HG02973 (cell line): Measurements from ENCODE around the gene KCTD5.
"Not testable (repeated sequence)": the region's sequence is repeated elsewhere in the genome, so short reads cannot be mapped to it uniquely, and the experiment has no call there.

Experiments used
- ATAC-seq: cut with Tn5 transposase; IDR thresholded peaks from one replicate; pipeline ENCODE4 v1.9.1; 2021; ENCODE audit warnings: moderate library complexity; ENCODE audit not compliant: unreplicated experiment

Gene KCTD5

DNA sequence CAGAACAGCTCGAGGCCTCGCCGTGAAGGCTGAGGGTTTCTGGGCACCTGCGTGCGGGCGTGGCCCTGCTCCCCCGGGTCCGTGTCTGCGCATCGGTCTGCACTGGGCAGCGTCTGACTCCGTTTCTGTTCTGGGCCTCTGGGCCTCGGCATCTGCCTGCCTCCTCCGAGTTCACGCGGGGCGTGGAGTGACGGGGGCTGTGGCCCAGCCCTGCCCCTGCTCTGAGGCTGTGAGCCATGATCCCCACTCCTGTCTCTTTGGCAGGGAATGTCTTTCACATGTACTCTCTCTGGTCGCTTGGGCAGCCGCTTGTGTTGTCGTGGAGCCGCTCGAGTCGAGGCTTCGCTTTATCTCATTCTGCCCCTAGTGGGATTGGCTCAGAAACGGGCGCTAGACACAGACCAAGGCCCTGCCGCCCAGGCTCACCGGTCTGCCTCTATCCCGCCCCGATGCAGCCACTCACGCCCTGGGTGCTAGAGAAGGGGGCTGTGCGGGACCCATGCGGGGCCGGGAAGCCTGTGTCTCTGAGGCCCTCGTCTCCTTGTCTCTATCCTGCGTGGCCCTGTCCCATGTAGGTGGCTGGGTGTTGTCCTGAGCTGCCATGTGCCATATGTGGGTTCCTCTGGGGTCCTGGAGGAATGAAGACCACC, 14.4 kb downstream of the KCTD5 start:
- not testable (repeated sequence) for ATAC-seq

DNA sequence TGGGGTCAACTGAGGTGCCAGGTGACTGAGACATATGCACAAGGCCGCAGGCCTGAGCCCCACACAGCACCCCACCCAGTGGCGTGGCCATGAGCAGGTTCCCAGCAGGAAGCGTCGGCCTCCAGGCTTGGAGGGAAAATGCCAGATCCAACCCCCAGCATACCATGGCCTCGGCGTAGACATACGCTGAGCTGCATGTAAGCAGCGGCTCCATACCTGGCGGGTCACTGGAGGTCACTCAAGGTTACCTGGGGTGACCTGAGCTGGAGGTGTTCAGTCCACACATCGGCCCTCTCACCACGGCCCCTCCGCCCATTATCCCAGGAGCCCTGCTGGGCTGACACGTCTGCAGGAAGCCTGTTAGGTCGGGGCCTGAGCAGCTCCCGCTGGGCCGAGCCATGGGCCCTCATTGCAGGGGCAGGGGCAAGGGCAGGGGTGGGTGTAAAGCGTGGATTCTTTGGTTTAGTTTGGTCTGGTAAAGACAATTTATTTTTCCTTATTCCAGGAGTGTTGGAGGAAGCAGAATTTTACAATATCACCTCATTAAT, 15.2 kb downstream of the KCTD5 start:
- no peak for ATAC-seq

DNA sequence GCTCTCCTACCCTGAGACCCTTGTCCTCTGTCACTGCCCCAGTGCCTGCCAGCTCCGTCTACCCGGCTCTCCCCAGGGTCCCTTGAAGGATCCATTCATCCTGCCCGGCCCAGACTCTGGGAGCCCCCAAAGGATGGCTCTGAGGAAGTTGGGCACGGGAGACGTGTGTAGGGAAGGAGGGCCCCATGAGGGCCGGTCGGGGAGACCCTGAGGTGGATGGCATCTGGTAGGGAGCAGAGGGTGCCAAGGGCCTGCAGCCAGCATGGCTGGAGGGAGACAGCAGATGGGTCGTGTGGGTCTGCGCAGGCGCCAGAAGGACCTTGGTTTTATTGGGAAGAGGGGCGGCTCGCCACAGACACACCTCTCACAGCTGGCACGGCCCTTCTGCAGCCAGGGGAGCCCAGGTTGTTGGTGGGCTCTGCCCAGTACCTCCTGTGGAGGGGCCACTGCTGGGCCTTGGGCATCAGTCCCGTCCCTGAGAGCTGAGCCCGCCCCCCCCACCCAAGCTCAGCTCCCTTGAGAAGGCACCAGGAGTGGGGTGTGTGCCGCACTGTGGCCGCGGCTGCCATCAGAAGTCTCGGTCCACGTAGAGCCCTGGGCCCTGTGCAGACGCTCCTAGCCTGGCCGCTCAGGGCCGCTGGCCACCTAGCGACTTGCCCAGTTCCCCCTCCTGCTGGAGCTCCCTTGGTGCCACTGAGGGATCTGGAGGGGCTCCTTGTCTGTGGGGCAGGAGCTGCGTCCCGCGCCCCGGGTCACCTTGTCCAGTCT, 16.0 kb downstream of the KCTD5 start:
- ATAC-seq: no peak

- no peak for ATAC-seq
Observed at GRCh38 chr16:2698965-2699750, 16.8 kb downstream of the KCTD5 start.

DNA sequence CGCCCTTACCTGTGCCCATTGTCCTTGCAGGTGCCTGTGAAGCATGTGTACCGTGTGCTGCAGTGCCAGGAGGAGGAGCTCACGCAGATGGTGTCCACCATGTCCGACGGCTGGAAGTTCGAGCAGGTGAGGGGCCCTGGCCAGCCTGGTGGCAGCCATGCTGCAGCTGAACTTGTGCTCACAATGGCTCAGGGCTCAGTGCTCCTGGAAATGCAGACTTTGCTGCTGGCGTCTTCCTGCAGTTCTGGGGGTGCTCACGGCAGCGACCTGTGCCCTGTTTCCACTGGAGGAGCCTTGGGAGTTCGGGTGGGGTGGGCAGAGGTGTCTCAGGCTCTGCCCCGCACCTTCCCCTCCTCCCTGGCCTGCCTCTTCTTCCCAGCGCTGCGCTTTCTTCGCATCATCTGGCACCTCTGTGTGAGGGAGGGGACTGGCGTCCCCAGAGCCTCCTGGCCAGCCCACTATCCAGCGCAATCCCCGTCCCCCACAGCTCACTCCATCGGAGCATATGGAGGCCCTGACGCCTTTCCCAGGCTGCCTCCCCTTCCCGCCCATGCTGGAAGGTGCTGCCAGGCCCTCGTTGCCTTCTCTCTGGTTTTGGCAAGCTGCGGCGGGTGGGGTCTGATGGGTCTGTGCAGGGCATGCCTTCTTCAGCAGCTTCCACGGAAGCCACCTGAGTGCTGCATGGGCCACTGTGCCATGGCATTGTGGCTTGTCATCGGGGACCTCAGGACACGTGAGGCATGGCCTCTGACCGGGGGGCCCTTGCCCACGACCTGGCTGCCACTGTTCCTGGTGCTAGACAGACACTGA, 17.7 kb downstream of the KCTD5 start:
- no peak for ATAC-seq

- ATAC-seq: no peak
Observed at GRCh38 chr16:2700786-2701185, 18.5 kb downstream of the KCTD5 start.

DNA sequence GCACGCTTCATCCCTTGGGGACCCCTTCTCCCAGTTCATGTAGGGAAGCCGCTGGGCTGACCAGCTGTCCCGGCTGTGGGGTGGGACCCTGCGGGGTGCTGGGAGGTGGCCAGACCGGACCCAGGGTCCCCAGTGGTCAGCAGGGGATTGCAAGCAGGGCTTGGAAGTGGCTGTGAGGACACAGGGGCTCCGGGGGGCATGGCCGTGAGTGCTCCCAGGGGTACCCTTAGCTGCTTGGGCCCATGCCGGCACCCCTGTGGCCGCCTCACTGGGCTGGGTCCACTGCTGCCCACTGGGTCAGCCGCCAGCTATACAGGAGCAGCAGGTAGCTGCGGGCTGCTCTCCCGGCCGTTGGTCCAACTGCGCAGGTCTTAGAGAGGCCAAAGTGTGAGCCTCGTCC, 18.9 kb downstream of the KCTD5 start:
- ATAC-seq: no peak

DNA sequence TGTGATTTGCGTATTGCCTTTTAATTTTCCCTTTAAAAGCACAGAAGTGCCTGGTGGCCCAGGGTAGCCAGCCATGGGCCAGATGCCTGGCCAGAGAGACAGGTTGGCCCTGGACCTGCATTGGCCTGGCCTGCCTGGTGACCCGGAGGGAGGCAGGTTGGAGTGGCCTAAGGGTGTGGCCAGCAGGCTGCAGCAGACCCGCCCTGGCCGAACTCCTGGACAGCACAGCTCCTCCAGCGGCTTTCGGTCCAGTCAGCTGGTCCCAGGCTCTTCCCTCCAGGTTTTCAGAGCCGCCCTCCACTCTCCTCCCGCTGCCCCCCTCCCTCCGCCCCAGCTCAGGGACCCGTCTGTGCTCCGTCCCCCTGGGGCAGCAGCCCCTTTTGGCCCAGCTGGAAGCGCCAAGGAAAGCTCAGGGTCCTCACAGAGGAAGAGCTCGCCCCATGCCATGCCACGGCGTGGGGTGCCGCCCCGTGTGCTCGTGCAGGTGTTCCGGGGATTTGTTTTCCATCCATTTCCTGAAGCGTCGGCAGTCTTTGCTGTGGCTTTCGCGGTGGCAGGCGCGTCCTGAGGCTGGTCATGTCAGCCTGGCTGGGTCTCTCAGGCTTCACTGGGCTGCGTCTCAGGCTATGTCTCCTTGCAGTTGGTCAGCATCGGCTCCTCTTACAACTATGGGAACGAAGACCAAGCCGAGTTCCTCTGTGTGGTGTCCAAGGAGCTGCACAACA, 19.6 kb downstream of the KCTD5 start:
- no peak for ATAC-seq

DNA sequence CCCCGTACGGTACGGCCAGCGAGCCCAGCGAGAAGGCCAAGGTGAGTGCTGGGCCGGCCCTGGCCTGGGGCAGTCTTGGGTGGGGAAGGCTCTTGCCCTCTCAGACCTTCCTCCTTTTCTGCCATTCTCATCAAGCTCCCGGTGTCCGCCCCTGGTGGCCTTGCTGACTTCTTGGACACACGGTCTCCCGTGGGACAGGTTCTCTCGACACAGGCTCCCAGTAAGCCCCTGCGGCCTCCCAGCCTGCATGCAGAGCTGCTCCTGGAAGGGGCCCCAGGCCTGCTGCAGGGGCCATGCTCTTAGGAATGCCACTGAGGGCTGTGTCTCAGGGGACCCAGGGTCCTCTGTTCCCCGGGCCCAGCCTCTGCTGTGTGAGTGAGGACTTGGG, 20.1 kb downstream of the KCTD5 start:
- ATAC-seq: no peak

DNA sequence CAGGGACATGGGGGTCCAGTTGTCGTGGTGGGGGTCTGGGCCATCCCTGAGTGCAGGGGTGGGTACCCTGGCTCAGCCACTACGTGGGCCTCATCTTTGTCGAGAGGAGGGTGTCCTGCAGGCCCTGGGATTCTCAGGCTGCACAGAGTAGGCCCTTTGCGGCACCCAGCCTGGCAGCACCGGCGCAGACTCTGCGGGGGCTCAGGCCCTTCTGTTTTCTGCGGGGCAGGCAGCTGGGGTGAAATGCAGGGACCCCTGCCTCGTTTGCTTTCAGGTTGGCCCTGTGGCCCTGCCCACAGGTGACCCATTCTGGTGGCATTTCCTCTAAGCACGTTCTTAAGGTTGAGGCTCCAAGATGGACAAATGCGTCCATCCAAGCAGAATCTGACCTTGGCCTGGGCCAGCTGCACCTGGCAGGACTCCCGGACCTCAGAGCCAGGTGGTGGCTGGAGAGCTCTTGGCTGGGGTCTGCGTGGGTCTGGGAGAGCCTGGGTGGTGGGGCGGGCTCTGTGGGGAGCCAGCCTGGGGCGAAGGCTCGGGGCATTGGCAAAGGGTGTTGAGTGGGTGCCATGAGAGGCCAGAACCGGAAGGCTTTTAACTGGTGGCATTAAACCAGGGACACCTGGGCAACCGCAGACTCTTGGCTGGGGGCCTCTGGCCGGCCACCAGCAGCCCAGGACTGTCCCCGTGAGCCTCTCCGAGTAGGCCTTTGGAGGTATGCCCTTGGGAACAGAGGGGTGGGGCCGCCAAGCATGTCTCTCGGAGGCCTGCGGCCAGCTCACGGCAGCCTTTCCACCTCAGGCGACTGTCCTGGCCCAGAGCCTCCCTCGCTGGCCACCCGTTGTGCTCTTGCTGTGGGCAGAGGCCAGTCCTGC, 20.8 kb downstream of the KCTD5 start:
- ATAC-seq: no peak

DNA sequence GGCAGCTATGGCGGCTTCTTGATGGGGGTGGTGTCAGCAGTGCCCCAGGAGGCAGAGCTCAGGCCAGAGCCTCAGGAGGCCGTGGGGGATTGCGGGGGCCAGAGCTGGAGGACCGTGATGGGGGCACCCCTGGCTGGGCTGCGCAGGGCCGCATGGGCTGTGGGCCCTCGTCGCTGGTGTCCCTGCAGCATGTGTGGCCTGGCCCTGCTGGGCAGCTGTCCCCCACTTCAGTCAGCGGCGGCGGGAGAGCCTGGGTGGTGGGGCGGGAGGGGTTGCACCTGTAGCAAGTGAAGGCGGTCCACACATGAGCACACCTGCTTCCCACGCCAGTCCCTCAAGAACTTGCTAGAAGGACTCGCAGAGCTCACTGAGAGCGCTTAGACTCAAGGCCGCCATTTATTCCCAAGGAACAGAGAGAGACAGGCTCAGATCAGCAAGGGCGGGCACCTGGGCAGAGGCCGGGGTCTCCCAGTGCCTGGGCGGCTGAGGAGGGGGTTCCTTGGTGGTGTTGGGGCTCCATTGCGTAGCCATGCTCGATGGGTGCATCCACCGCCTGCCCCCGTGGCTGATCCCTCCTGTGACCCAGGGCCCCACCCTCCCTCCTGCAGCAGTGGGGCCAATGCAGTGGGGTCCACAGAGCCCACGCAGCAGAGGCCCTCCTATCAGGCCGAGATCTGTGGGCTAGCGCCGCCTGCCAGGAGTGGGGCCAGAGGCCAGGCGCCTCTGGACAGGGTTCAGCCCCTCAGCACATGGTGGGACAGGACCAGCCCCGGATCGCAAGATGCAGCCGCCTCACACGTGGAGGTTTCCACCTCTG, 22.1 kb downstream of the KCTD5 start:
- no peak for ATAC-seq

DNA sequence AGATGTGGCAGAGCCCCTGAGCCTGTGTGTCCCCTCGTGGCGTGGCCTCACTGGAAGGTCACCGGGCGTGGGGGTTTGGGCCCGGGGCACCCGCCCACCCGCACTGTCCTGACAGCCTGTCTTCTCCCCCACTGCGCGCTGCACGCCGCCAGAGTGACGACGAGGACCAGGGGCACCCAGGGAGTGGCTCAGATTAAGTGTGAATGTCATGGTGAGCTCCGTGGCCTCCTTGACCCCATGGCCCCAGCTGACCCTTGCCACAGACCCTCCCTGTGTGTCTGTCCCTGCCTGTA, 22.6 kb downstream of the KCTD5 start:
- ATAC-seq: no peak

- no peak for ATAC-seq
Observed at GRCh38 chr16:2705351-2705750, 23.0 kb downstream of the KCTD5 start.

GRCh38 chr16:2706085-2706484, 23.8 kb downstream of the KCTD5 start:
- ATAC-seq: no peak

- ATAC-seq: no peak
Observed at GRCh38 chr16:2706611-2707311, 24.4 kb downstream of the KCTD5 start.

DNA sequence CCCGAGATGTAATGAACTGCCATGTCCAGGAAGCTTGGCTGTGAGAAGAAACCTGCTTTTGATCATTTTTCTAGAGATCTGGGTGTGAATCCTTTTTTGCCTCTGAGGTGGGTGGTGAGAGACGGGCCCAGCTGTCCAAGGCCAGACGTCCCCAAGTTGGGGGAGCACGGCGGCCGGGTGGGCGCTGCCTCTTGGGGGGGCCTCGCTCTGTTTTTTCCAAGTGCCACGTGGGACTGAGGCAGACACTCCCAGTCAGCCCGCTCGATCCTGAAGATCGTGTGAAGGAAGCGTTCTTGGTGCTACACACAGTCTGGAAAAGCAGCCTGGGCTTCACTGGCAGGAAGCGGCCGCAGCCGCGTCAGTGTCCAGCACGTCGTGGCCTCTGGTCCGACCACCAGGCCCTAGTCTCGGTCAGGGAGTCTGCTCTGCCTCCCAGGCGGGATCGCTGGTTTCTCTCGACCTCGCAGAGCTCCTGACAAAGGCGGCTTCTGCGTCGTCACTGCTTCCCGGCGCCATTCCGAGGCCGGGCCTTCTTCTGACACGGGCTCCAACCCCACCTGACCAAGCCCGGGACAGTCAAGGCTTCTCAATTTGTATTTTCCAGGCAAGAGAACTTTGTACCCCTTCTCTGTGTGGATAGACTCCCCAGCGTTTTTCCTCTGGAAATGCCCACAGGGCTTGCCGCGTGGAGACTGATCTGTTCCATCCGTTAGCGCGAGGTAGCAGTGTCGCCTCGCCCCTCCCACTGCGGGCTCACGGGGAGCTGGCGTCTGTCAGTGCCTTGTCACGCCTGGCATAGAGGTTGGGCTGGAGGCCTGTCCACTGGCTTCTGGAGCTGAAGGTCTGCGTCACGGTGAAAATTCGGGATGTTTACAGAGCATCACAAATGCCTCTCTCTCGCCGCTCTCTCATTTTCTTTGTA, 25.3 kb downstream of the KCTD5 start:
- ATAC-seq: no peak

GRCh38 chr16:2708290-2708639, 25.9 kb downstream of the KCTD5 start:
- no peak for ATAC-seq
